Measurements from ENCODE around the gene ADH7. TPM values are rescaled to one million over a fixed set of nuclear protein-coding genes. Genes with fewer than 3 reads are reported as not detected.

ADH7 gene
- not detected for total RNA-seq (2013)
- polyA plus RNA-seq (not detected), polyA minus RNA-seq (not detected in 2 replicates), total RNA-seq (0 to 2.4 (median 0.06) reads per million in 11 experiments)

DNA sequence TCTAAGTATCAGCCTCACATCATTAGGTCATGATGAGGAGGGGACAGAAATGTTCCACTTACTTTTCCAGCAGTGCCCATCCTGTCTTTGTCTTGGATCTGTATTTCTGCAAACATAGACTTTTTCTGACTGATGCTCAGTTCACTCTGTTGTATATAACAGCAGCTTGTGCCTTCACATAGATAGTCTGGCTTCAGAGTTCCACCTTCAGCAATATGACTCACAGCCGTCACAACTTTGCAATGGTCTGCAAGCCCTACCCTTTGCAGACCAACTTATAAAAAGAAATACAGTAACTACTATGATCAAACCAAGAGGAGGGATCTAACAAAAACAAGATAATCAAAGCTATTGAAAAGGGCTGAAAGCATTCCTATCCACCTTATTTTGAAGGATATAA lies at the start of gene ADH7:
ADH7 (minus strand) TSS at position 189 of the 400 bp plus-strand sequence; CDS start at position 80, 109 bp downstream.
- no peak within 1 kb of the TSS for H3K4me3 ChIP-seq (replicated peaks in 1 of 3; ENCODE audit: low read depth in 2 of 3, low read length in 3 of 3)
- no peak within 1 kb of the TSS for H3K4me2 ChIP-seq (replicated peaks; ENCODE audit: extremely low read depth, low read length, poor library complexity, severe bottlenecking)
- no peak for DNase-seq
- Mint-ChIP-seq H3K36me3 (no peaks in the 10 kb centered on the region), H3K4me1 (no peaks in the 10 kb centered on the region), H3K27me3 (ENCODE audit: low read depth in 3 of 3) (no peaks in the 10 kb centered on the region), H3K27ac (no peak within 1 kb of the TSS), H3K9me3 (peaks cover 0 to 4% (median 0%) of the 10 kb centered on the region in 7 donors), H3K4me3 (no peak within 1 kb of the TSS)
- intact Hi-C loops (cut with micrococcal nuclease) = no loop called here
- no peaks in the 10 kb centered on the region for H3K9me3 ChIP-seq (replicated peaks in 1 of 2; ENCODE audit: control insufficient read depth in 1 of 2, insufficient read depth in 1 of 2, low read length in 2 of 2)
- no peak within 1 kb of the TSS for H3K9ac ChIP-seq (ENCODE audit: insufficient read depth, low read length, poor library complexity, severe bottlenecking)
- H2AFZ ChIP-seq (ENCODE audit: insufficient read depth, low read depth, low read length, poor library complexity, severe bottlenecking) = no peak within 1 kb of the TSS
- TF ChIP-seq CTCF (IDR thresholded peaks at IDR 0.05) = no peak
- no peak within 1 kb of the TSS for H3K27ac ChIP-seq (ENCODE audit: low read depth in 1 of 2, low read length in 2 of 2)
- no peaks in the 10 kb centered on the region for H3K79me2 ChIP-seq (ENCODE audit: insufficient read depth, low read length)
- no CpG with 5 or more reads among the region's 1 CpG for WGBS (ENCODE audit: insufficient coverage)
- H4K20me1 ChIP-seq (ENCODE audit: insufficient read depth, low read length) = no peaks in the 10 kb centered on the region
- H3K4me1 ChIP-seq (ENCODE audit: control insufficient read depth in 1 of 2, insufficient read depth in 2 of 2, low read length in 2 of 2) = no peaks in the 10 kb centered on the region
- no peaks in the 10 kb centered on the region for H3K27me3 ChIP-seq (ENCODE audit: control insufficient read depth in 2 of 2, insufficient read depth in 2 of 2, low read length in 2 of 2)
- H3K36me3 ChIP-seq (replicated peaks in 1 of 2; ENCODE audit: control insufficient read depth in 1 of 2, insufficient read depth in 2 of 2, low read length in 2 of 2) = no peaks in the 10 kb centered on the region

DNA sequence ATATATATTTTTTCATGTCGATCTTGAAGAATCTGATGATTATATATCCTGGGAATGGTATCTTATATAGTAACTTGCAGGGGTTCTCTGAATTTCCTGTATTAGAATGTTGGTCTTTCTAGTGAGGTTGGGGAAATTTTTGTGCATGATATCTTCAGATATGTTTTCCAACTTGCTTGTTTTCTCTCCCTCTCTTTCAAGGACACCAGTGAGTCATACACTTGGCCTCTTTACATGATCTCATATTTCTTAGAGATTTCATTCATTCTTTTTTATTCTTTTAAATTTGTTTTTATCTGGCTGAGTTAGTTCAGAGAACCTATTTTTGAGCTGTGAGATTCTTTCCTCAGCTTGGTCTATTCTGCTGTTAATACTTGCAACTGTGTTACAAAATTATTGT lies 48.5 kb upstream of the ADH7 start:
- H3K9me3 Mint-ChIP-seq = peaks cover 3 to 38% (median 29%) of the 10 kb centered on the region in 7 donors
- Histone ChIP-seq H3K4me1 (ENCODE audit: control insufficient read depth in 1 of 2, insufficient read depth in 2 of 2, low read length in 2 of 2) (no peaks in the 10 kb centered on the region), H3K9ac (ENCODE audit: insufficient read depth, low read length, poor library complexity, severe bottlenecking) (no peak overlapping the region), H3K79me2 (ENCODE audit: insufficient read depth, low read length) (no peaks in the 10 kb centered on the region), H3K4me2 (replicated peaks; ENCODE audit: extremely low read depth, low read length, poor library complexity, severe bottlenecking) (no peak overlapping the region), H3K36me3 (replicated peaks in 1 of 2; ENCODE audit: control insufficient read depth in 1 of 2, insufficient read depth in 2 of 2, low read length in 2 of 2) (no peaks in the 10 kb centered on the region), H3K4me3 (replicated peaks in 1 of 3; ENCODE audit: low read depth in 2 of 3, low read length in 3 of 3) (no peak overlapping the region), H3K9me3 (replicated peaks in 1 of 2; ENCODE audit: control insufficient read depth in 1 of 2, insufficient read depth in 1 of 2, low read length in 2 of 2) (peaks cover 31 to 35% of the 10 kb centered on the region in 2 donors), H3K27me3 (ENCODE audit: control insufficient read depth in 2 of 2, insufficient read depth in 2 of 2, low read length in 2 of 2) (no peaks in the 10 kb centered on the region), H3K27ac (ENCODE audit: low read depth in 1 of 2, low read length in 2 of 2) (no peak overlapping the region), H2AFZ (ENCODE audit: insufficient read depth, low read depth, low read length, poor library complexity, severe bottlenecking) (no peak overlapping the region), H4K20me1 (ENCODE audit: insufficient read depth, low read length) (no peaks in the 10 kb centered on the region)
- WGBS (ENCODE audit: insufficient coverage) = no CpG with 5 or more reads among the region's 1 CpG
- no peak overlapping the region for H3K27ac Mint-ChIP-seq
- no peak for DNase-seq
- H3K36me3 Mint-ChIP-seq = no peaks in the 10 kb centered on the region
- intact Hi-C loops (cut with micrococcal nuclease) = no loop called here
- no peak for TF ChIP-seq CTCF (IDR thresholded peaks at IDR 0.05)
- peaks cover 0 to 2% (median 0%) of the 10 kb centered on the region in 3 donors for H3K27me3 Mint-ChIP-seq (ENCODE audit: low read depth in 3 of 3)
- H3K4me1 Mint-ChIP-seq = no peaks in the 10 kb centered on the region
- no peak overlapping the region for H3K4me3 Mint-ChIP-seq
